Caco-2 (cell line): ENCODE measurements around the gene NDUFV3. TPM values are rescaled to one million over a fixed set of nuclear protein-coding genes. Genes with fewer than 3 reads are reported as not detected.

Source experiments
- BruUV-seq: library from RNA; stranded (reverse); fragments of 400-500 nt; replicated peaks from 2 replicates; lab custom pipeline; 2021; lab: Mats Ljungman, UMichigan
- CTCF ChIA-PET: fragments of 300-600 bp; sonication (Branson Sonifier 250); formaldehyde crosslinking; loops from one replicate; lab custom pipeline; 2022; ENCODE audit warnings: antibody characterized with exemption; lab: Charles Lee
- POLR2A ChIA-PET: fragments of 300-600 bp; sonication (Branson Sonifier 250); formaldehyde crosslinking; loops from one replicate; lab custom pipeline; 2022; ENCODE audit warnings: antibody characterized with exemption; lab: Charles Lee
- DNase-seq, 2 experiments: peaks; one replicate each; pipeline versions ENCODE4 v3.0.0 to v3.0.0-alpha.2; 2020 to 2022
- H3K27me3 ChIP-seq: replicated peaks from 2 replicates; pipeline ENCODE4 v1.6.0; 2011; ENCODE audit warnings: low read length; ENCODE audit not compliant: control insufficient read depth, insufficient read depth
- H3K36me3 ChIP-seq: 2 replicates; pipeline ENCODE4 v1.5.1; 2011; ENCODE audit warnings: low read length; ENCODE audit not compliant: control insufficient read depth, insufficient read depth
- H3K4me1 ChIP-seq: fragments of 250-450 bp; sonication (Bioruptor Pico); 2 replicates; pipeline ENCODE4 v1.5.1; 2020; ENCODE audit warnings: mild to moderate bottlenecking
- H3K4me3 ChIP-seq: 2 replicates; pipeline ENCODE4 v1.5.1; 2011; ENCODE audit warnings: low read depth, mild to moderate bottlenecking, control low read depth, low read length
- H3K9me3 ChIP-seq: fragments of 250-450 bp; sonication (Bioruptor Pico); 2 replicates; pipeline ENCODE4 v1.5.1; 2020; ENCODE audit warnings: mild to moderate bottlenecking, moderate library complexity
- H3K27ac Mint-ChIP-seq: one replicate; pipeline ENCODE4 v1.8.0; 2022; ENCODE audit warnings: mixed read lengths; ENCODE audit not compliant: unreplicated experiment
- H3K27me3 Mint-ChIP-seq: one replicate; pipeline ENCODE4 v1.8.0; 2022; ENCODE audit warnings: mixed read lengths; ENCODE audit not compliant: insufficient read depth, unreplicated experiment
- H3K36me3 Mint-ChIP-seq: one replicate; pipeline ENCODE4 v1.8.0; 2022; ENCODE audit warnings: mild to moderate bottlenecking, mixed read lengths; ENCODE audit not compliant: insufficient read depth, unreplicated experiment
- H3K4me1 Mint-ChIP-seq: one replicate; pipeline ENCODE4 v1.8.0; 2022; ENCODE audit warnings: low read depth, mixed read lengths; ENCODE audit not compliant: unreplicated experiment
- H3K4me3 Mint-ChIP-seq: one replicate; pipeline ENCODE4 v1.8.0; 2022; ENCODE audit warnings: mild to moderate bottlenecking, moderate library complexity, mixed read lengths; ENCODE audit not compliant: unreplicated experiment
- H3K9me3 Mint-ChIP-seq: one replicate; pipeline ENCODE4 v1.8.0; 2022; ENCODE audit warnings: mixed read lengths; ENCODE audit not compliant: unreplicated experiment
- intact Hi-C: fragments of 100-400 bp; cut with micrococcal nuclease; formaldehyde crosslinking; loops from one replicate; pipeline ENCODE4 v1.10.0; 2022; ENCODE audit not compliant: unreplicated experiment
- total RNA-seq: library from RNA; stranded (reverse); gene quantifications from 2 replicates; pipeline ENCODE4 v1.2.3, GENCODE V29; 2022
- TF ChIP-seq, protein P1 (sequence below), 2 experiments: fragments of 200-600 bp in 1 of 2; IDR thresholded peaks; 1 replicate in 1 of 2; 2 replicates in 1 of 2; pipeline versions ENCODE4 v1.5.1 to v1.8.0; 2011 to 2022; ENCODE audit warnings: antibody characterized with exemption in 1 of 2, control low read depth in 1 of 2, inconsistent platforms in 1 of 2, low read depth in 1 of 2, low read length in 1 of 2, mild to moderate bottlenecking in 1 of 2, moderate library complexity in 1 of 2; ENCODE audit not compliant: insufficient read depth in 1 of 2, severe bottlenecking in 1 of 2, unreplicated experiment in 1 of 2

The NDUFV3 gene
- total RNA-seq, 1 experiment from 2014 or later = 32.5 TPM

GRCh38 chr21:42864286-42864685 lies 28.8 kb upstream of the NDUFV3 start:
- no peaks in the 10 kb centered on the region for H3K4me1 Mint-ChIP-seq
- no peaks in the 10 kb centered on the region for H3K9me3 Mint-ChIP-seq
- peaks cover 67% of the 10 kb centered on the region for H3K36me3 Mint-ChIP-seq
- CTCF ChIA-PET = no interaction called here
- no peak overlapping the region for H3K4me3 Mint-ChIP-seq
- no peak for DNase-seq
- TF ChIP-seq, protein P1, sequence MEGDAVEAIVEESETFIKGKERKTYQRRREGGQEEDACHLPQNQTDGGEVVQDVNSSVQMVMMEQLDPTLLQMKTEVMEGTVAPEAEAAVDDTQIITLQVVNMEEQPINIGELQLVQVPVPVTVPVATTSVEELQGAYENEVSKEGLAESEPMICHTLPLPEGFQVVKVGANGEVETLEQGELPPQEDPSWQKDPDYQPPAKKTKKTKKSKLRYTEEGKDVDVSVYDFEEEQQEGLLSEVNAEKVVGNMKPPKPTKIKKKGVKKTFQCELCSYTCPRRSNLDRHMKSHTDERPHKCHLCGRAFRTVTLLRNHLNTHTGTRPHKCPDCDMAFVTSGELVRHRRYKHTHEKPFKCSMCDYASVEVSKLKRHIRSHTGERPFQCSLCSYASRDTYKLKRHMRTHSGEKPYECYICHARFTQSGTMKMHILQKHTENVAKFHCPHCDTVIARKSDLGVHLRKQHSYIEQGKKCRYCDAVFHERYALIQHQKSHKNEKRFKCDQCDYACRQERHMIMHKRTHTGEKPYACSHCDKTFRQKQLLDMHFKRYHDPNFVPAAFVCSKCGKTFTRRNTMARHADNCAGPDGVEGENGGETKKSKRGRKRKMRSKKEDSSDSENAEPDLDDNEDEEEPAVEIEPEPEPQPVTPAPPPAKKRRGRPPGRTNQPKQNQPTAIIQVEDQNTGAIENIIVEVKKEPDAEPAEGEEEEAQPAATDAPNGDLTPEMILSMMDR (IDR thresholded peaks at IDR 0.05; ENCODE audit: insufficient read depth in 1 of 2, low read depth in 1 of 2, low read length in 1 of 2, severe bottlenecking in 1 of 2, unreplicated experiment in 1 of 2) = no peak
- intact Hi-C loops = no loop called here
- Histone ChIP-seq H3K27me3 (no peaks in the 10 kb centered on the region), H3K4me1 (no peaks in the 10 kb centered on the region), H3K9me3 (no peaks in the 10 kb centered on the region), H3K4me3 (no peak overlapping the region), H3K36me3 (peaks cover 2% of the 10 kb centered on the region; the same call in 1 of the 2 replicates)
- no peaks in the 10 kb centered on the region for H3K27me3 Mint-ChIP-seq
- POLR2A ChIA-PET = no interaction called here
- peak overlapping the region; percentile 45 for H3K27ac Mint-ChIP-seq
- no TSS peak for BruUV-seq

DNA sequence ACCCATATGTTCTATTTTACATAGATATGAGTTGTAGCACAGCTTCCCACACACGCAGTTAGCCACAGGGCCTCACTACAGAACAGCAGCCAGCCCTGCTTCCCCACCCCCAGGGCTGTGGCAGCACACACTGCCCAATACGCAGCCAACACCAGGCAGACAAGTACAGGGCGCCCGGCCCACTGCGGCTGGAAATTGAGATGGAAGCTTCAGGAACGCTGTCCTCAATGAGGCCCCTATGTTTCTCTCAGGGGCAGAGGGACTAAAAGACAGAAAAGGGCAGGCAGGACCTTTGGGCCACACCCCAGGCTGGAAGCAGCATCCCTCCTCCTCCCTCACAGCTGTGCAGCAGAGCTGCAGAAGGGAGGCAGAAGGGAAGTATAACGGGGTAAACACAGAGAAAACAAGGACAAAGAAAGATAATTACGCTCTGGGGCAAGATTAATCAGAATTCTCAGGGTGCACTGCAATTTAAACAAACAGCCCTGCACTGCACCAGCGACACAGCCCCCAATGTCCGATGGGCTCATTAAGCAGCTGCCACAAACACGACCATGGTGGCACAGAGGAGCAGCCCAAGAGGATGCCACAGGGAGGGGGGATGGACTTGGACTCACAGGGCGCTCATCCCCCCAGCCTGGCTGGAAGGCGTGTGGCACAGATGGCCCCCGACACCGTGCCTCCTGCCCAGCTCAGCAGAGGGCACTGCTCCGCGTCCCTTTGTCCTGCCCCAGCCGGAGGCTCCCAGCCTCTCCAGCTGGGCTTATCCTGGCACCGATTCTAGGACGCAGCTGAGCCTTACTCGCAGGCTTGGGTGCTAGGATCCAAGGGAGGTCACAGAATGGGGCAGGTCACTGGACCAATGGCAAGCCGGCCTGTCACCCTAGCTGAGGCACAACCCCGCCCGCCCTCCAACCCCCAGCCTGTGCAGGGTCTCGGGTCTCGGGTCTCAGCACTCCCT lies 28.0 kb upstream of the NDUFV3 start:
- POLR2A ChIA-PET = no interaction called here

GRCh38 chr21:42865776-42866160 lies 27.3 kb upstream of the NDUFV3 start:
- no TSS peak for BruUV-seq
- Mint-ChIP-seq H3K36me3 (peaks cover 74% of the 10 kb centered on the region), H3K9me3 (no peaks in the 10 kb centered on the region), H3K4me3 (no peak overlapping the region), H3K27ac (no peak overlapping the region), H3K4me1 (no peaks in the 10 kb centered on the region), H3K27me3 (no peaks in the 10 kb centered on the region)
- Histone ChIP-seq H3K4me3 (no peak overlapping the region), H3K9me3 (no peaks in the 10 kb centered on the region), H3K36me3 (peaks cover 2% of the 10 kb centered on the region; the same call in 1 of the 2 replicates), H3K4me1 (no peaks in the 10 kb centered on the region), H3K27me3 (no peaks in the 10 kb centered on the region)
- intact Hi-C loops = no loop called here
- TF ChIP-seq, protein P1 (IDR thresholded peaks at IDR 0.05; ENCODE audit: insufficient read depth in 1 of 2, low read depth in 1 of 2, low read length in 1 of 2, severe bottlenecking in 1 of 2, unreplicated experiment in 1 of 2) = no peak
- CTCF ChIA-PET = no interaction called here
- DNase-seq = no peak
- POLR2A ChIA-PET = no interaction called here

More for the DNA sequence above, 28.0 kb upstream of the NDUFV3 start:
- no peaks in the 10 kb centered on the region for H3K4me1 ChIP-seq
- H3K36me3 ChIP-seq = peaks cover 2% of the 10 kb centered on the region; the same call in 1 of the 2 replicates
- no peaks in the 10 kb centered on the region for H3K27me3 ChIP-seq
- TF ChIP-seq, protein P1 (IDR thresholded peaks at IDR 0.05; ENCODE audit: insufficient read depth in 1 of 2, low read depth in 1 of 2, low read length in 1 of 2, severe bottlenecking in 1 of 2, unreplicated experiment in 1 of 2) = no peak
- no peak for DNase-seq
- BruUV-seq = no TSS peak
- H3K4me1 Mint-ChIP-seq = no peaks in the 10 kb centered on the region
- H3K27me3 Mint-ChIP-seq = no peaks in the 10 kb centered on the region
- peak overlapping the region; percentile 45 for H3K27ac Mint-ChIP-seq
- H3K36me3 Mint-ChIP-seq = peaks cover 68% of the 10 kb centered on the region
- no peak overlapping the region for H3K4me3 Mint-ChIP-seq
- H3K9me3 ChIP-seq = no peaks in the 10 kb centered on the region
- intact Hi-C loops = no loop called here
- CTCF ChIA-PET = no interaction called here
- H3K4me3 ChIP-seq = no peak overlapping the region
- no peaks in the 10 kb centered on the region for H3K9me3 Mint-ChIP-seq
